ENCODE data around the gene TMEM50B.
"Not testable (repeated sequence)": the region's sequence is repeated elsewhere in the genome, so short reads cannot be mapped to it uniquely, and the experiment has no call there.

TMEM50B gene

GRCh38 chr21:33512481-33512880 lies 32.7 kb upstream of the TMEM50B start:
- no peak for DNase-seq (ENCODE audit: extremely low read depth, insufficient read length)
- H3K4me3 ChIP-seq (replicated peaks; ENCODE audit: low read depth, low read length) = no peak overlapping the region
- peaks cover 13% of the 10 kb centered on the region for H3K36me3 ChIP-seq (ENCODE audit: control insufficient read depth, insufficient read depth, low read length)
- no peaks in the 10 kb centered on the region for H3K27me3 ChIP-seq (replicated peaks; ENCODE audit: control insufficient read depth, insufficient read depth, low read length)
- TF ChIP-seq CTCF (IDR thresholded peaks at IDR 0.05; ENCODE audit: insufficient read depth, low read length, poor library complexity, severe bottlenecking) = no peak

GRCh38 chr21:33511639-33512038 lies 31.9 kb upstream of the TMEM50B start:
- DNase-seq (ENCODE audit: extremely low read depth, insufficient read length) = no peak
- TF ChIP-seq CTCF (IDR thresholded peaks at IDR 0.05; ENCODE audit: insufficient read depth, low read length, poor library complexity, severe bottlenecking) = no peak
- Histone ChIP-seq H3K4me3 (replicated peaks; ENCODE audit: low read depth, low read length) (no peak overlapping the region), H3K27me3 (replicated peaks; ENCODE audit: control insufficient read depth, insufficient read depth, low read length) (no peaks in the 10 kb centered on the region), H3K36me3 (ENCODE audit: control insufficient read depth, insufficient read depth, low read length) (peaks cover 11% of the 10 kb centered on the region)

- peaks cover 13% of the 10 kb centered on the region for H3K36me3 ChIP-seq (ENCODE audit: control insufficient read depth, insufficient read depth, low read length)
- no peaks in the 10 kb centered on the region for H3K27me3 ChIP-seq (replicated peaks; ENCODE audit: control insufficient read depth, insufficient read depth, low read length)
- no peak overlapping the region for H3K4me3 ChIP-seq (replicated peaks; ENCODE audit: low read depth, low read length)
- TF ChIP-seq CTCF (IDR thresholded peaks at IDR 0.05; ENCODE audit: insufficient read depth, low read length, poor library complexity, severe bottlenecking) = no peak
- no peak for DNase-seq (ENCODE audit: extremely low read depth, insufficient read length)
Observed at GRCh38 chr21:33510826-33511225, 31.1 kb upstream of the TMEM50B start.

- H3K4me3 ChIP-seq (replicated peaks; ENCODE audit: low read depth, low read length); H3K27me3 ChIP-seq (replicated peaks; ENCODE audit: control insufficient read depth, insufficient read depth, low read length); DNase-seq (ENCODE audit: extremely low read depth, insufficient read length): not testable (repeated sequence)
- peaks cover 14% of the 10 kb centered on the region for H3K36me3 ChIP-seq (ENCODE audit: control insufficient read depth, insufficient read depth, low read length)
Observed at GRCh38 chr21:33507003-33507402, 27.2 kb upstream of the TMEM50B start.

- H3K36me3 ChIP-seq (ENCODE audit: control insufficient read depth, insufficient read depth, low read length) = peaks cover 11% of the 10 kb centered on the region
- TF ChIP-seq CTCF (IDR thresholded peaks at IDR 0.05; ENCODE audit: insufficient read depth, low read length, poor library complexity, severe bottlenecking) = no peak
- H3K27me3 ChIP-seq (replicated peaks; ENCODE audit: control insufficient read depth, insufficient read depth, low read length) = no peaks in the 10 kb centered on the region
- DNase-seq (ENCODE audit: extremely low read depth, insufficient read length) = no peak
- no peak overlapping the region for H3K4me3 ChIP-seq (replicated peaks; ENCODE audit: low read depth, low read length)
Observed at GRCh38 chr21:33505833-33506232, 26.1 kb upstream of the TMEM50B start.

- TF ChIP-seq CTCF (IDR thresholded peaks at IDR 0.05; ENCODE audit: insufficient read depth, low read length, poor library complexity, severe bottlenecking) = no peak
Observed at GRCh38 chr21:33496345-33496744, 16.6 kb upstream of the TMEM50B start.

More at GRCh38 chr21:33496345-33496744, 16.6 kb upstream of the TMEM50B start:
- Histone ChIP-seq H3K36me3 (ENCODE audit: control insufficient read depth, insufficient read depth, low read length) (no peaks in the 10 kb centered on the region), H3K4me3 (replicated peaks; ENCODE audit: low read depth, low read length) (no peak overlapping the region), H3K27me3 (replicated peaks; ENCODE audit: control insufficient read depth, insufficient read depth, low read length) (no peaks in the 10 kb centered on the region)
- no peak for DNase-seq (ENCODE audit: extremely low read depth, insufficient read length)

Measured in GM06990 (cell line).